ENCODE results near the gene NEK5.

DNA sequence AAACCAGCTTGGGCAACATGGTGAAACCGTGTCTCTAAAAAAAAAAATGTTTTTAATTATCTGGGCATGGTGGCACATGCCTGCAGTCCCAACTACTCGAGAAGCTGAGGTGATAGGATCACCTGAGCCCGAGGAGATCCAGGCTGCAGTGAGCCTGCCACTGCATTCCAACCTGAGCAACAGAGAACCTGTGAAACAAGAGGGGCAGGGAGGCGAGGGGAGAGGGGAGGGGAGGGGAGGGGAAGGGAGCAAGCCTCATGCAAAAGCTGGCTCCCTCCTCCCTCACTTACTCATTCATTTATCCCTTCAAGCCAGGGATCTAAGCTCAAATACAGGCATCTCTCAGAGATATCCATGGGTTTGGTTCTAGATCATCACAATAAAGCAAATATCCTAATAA, 126.5 kb downstream of the NEK5 start:
- no peak for TF ChIP-seq EZH2 (IDR thresholded peaks at IDR 0.05; ENCODE audit: insufficient read depth, poor library complexity, severe bottlenecking)
- no peak for TF ChIP-seq EZH2phosphoT487 (IDR thresholded peaks at IDR 0.05; ENCODE audit: insufficient read depth, low read depth)

Measured in GM23248 (cell line).